ENCODE results near the gene DENND2A. TPM values are rescaled to one million over a fixed set of nuclear protein-coding genes. Genes with fewer than 3 reads are reported as not detected.
"Not testable (repeated sequence)": the region's sequence is repeated elsewhere in the genome, so short reads cannot be mapped to it uniquely, and the experiment has no call there.

The DENND2A gene
- polyA plus RNA-seq, 6 donors from 2014 or later, result 0.30 to 0.98 TPM; not detected in 4

GRCh38 chr7:140653319-140654108 lies 12.9 kb upstream of the DENND2A start:
- Mint-ChIP-seq H3K4me3 (peak overlapping the region in 1 of 8 donors; percentile 32), H3K4me1 (peaks cover 27 to 29% (median 27%) of the 10 kb centered on the region in 3 donors), H3K27ac (peak overlapping the region in 3 of 6 donors; percentile 29 to 80 (median 40)), H3K27me3 (peaks cover 0 to 10% (median 3%) of the 10 kb centered on the region in 3 donors), H3K9me3 (no peaks in the 10 kb centered on the region), H3K36me3 (no peaks in the 10 kb centered on the region)
- DNase-seq (peak; percentile 40), ATAC-seq (ENCODE audit: low read depth in 2 of 2) (peak; percentile 30 to 35)

DNA sequence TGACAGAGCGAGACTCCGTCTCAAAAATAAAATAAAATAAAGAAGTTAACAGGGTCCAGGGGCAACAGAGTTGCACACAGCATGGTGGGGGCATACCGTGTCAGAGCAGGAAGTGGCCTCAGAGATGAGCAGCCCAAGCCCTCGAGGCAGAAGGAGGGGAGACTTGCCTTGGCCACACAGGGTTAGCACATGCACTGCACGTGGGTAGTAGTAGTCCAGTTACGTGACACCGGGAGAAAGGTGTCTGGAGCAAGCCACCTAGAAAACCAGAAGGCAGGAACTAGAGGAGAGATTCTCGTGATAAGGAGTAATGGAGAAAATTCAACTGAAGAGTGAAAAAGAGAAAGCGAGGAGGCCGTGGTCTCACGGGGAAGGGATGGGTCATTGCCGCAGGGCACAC lies 9.8 kb upstream of the DENND2A start:
- H3K36me3 Mint-ChIP-seq, result no peaks in the 10 kb centered on the region
- no peaks in the 10 kb centered on the region for H3K9me3 Mint-ChIP-seq
- peaks cover 18 to 20% (median 19%) of the 10 kb centered on the region in 3 donors for H3K4me1 Mint-ChIP-seq
- peaks cover 0 to 5% (median 3%) of the 10 kb centered on the region in 3 donors for H3K27me3 Mint-ChIP-seq
- ATAC-seq (ENCODE audit: low read depth in 2 of 2) (no peak), DNase-seq (no peak)
- H3K4me3 Mint-ChIP-seq, result no peak overlapping the region
- peak overlapping the region in 1 of 6 donors; percentile 77 for H3K27ac Mint-ChIP-seq

DNA sequence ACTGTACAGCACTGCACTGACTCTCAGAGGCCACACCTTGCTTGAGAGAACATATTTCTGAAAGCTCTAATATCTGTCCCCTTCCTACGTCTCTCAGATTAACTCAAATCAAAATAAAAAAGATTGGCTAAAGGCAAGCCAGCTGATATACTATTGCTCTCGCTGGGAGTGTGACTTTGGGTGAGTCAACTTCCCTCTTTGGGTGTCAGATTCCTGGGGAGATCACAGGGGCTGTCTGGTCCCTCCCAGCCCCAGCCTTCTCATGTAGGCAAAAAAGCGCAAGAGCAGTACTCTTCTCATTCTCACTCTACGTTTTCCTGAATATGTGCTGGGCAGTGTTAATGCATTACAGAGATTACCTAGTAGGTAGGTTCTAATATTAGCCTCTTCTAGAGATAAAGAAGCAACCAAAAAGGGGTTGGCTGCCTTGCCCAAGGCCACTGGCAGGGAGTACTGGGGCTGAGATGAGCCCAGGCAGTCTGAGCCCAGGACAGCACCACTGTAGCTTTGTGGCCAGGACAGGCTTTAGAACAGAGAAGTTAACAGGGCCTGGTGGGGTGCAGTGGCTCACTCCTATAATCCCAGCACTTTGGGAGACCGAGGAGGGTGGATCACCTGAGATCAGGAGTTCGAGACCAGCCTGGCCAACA lies 9.1 kb upstream of the DENND2A start:
- no peak overlapping the region for H3K4me3 Mint-ChIP-seq
- no peak overlapping the region for H3K27ac Mint-ChIP-seq
- no peaks in the 10 kb centered on the region for H3K36me3 Mint-ChIP-seq
- ATAC-seq (ENCODE audit: low read depth in 2 of 2), result no peak
- peaks cover under 1 to 7% (median 3%) of the 10 kb centered on the region in 3 donors for H3K27me3 Mint-ChIP-seq
- H3K4me1 Mint-ChIP-seq, result peaks cover 17 to 19% (median 18%) of the 10 kb centered on the region in 3 donors
- no peak for DNase-seq
- H3K9me3 Mint-ChIP-seq, result peaks cover 0 to under 1% (median 0%) of the 10 kb centered on the region in 7 donors

DNA sequence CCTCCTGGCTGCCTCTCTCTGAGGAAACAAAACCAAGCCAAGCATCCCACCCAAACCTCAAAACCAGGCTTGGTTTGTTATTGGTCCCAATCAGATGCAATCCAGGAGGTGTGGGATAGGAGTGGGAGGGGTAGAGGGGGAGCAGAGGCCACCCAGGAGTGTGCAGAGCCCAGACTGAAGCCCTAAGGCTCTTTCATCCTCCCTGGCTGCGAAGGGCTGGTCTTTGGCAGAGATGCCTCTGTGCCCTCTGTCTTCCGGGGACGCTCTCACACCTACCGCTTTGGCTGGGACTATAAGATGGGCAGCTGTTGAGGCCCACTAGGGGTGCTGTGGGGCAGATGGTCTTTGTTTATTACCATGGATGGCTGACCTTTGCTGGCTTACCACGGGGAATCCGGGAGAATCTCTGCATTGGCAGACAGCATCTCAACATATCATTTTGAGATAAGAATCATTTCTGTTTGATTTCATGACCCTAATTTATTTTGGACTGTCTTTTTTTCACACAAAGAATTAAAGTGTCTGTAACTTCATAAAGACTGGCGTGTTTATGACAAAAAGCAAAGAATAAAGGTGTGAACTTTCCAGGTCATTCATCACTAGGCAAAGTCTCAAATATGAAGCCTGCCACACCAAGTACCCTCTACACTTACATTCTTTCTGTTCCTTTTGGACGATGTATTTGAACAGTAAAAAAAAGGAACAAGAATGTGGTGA lies 6.5 kb upstream of the DENND2A start:
- ATAC-seq (ENCODE audit: low read depth in 2 of 2) (peak; percentile 98 to 99), DNase-seq (peak; percentile 39)
- Mint-ChIP-seq H3K4me1 (peaks cover 11 to 15% (median 13%) of the 10 kb centered on the region in 3 donors), H3K27me3 (peaks cover 10 to 17% (median 15%) of the 10 kb centered on the region in 3 donors), H3K27ac (peak overlapping the region in 2 of 6 donors; percentile 62 to 74), H3K36me3 (no peaks in the 10 kb centered on the region), H3K9me3 (peaks cover 0 to 1% (median 0%) of the 10 kb centered on the region in 7 donors), H3K4me3 (no peak overlapping the region)

- H3K27ac Mint-ChIP-seq, result no peak overlapping the region
- H3K36me3 Mint-ChIP-seq, result no peaks in the 10 kb centered on the region
- H3K9me3 Mint-ChIP-seq, result peaks cover 0 to 5% (median 0%) of the 10 kb centered on the region in 7 donors
- peaks cover 18 to 27% (median 26%) of the 10 kb centered on the region in 3 donors for H3K27me3 Mint-ChIP-seq
- DNase-seq, result no peak
- no peak for ATAC-seq (ENCODE audit: low read depth in 2 of 2)
- no peak overlapping the region for H3K4me3 Mint-ChIP-seq
- H3K4me1 Mint-ChIP-seq, result peaks cover 21 to 26% (median 25%) of the 10 kb centered on the region in 3 donors
Observed at GRCh38 chr7:140645166-140645900, 4.7 kb upstream of the DENND2A start.

DNA sequence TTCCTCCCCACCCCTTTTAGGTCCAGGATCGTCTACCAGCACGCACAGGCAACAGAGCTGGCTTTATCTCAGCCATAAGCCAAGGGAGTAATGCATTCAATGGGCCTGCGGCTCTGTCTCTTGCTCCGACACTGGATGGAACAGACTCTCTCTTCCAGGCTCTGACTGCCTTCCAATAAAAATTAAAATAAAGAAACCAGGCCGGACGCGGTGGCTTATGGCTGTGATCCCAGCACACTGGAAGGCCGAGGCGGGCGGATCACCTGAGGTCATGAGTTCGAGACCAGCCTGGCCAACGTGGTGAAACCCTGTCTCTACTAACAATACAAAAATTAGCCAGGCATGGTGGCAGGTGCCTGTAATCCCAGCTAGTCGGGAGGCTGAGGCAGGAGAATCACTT lies 4.1 kb upstream of the DENND2A start:
- not testable (repeated sequence) for H3K27ac Mint-ChIP-seq; H3K9me3 Mint-ChIP-seq; DNase-seq; ATAC-seq (ENCODE audit: low read depth in 2 of 2); H3K4me3 Mint-ChIP-seq; H3K36me3 Mint-ChIP-seq
- Mint-ChIP-seq H3K27me3 (peaks cover 20 to 31% (median 31%) of the 10 kb centered on the region in 3 donors), H3K4me1 (peaks cover 25 to 31% (median 28%) of the 10 kb centered on the region in 3 donors)

DNA sequence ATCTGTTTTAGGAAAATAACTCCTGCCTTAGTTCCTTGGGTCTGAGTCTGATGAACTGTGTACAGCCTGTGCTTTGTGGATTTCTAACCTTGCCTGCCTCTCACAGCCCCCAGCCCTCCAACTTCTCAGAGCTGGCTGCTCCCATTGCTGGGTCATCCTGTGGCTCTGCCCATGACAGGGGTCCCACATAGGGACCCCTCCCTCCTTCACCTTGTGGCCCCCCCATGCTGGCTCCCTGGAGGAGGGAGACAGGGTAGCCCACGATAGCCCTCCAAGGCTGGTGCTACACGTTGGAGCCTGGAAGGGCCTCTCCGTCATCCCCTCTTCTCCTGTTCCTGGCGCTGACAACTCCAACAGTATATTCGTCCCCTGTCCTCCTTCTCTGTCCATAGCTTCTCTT lies 2.8 kb upstream of the DENND2A start:
- peaks cover 5 to 12% of the 10 kb centered on the region in 2 donors for H3K36me3 Mint-ChIP-seq
- peaks cover 34 to 41% (median 39%) of the 10 kb centered on the region in 3 donors for H3K4me1 Mint-ChIP-seq
- peak overlapping the region in 1 of 6 donors; percentile 29 for H3K27ac Mint-ChIP-seq
- peak overlapping the region in 1 of 8 donors; percentile 61 for H3K4me3 Mint-ChIP-seq
- peaks cover 0 to 8% (median 0%) of the 10 kb centered on the region in 7 donors for H3K9me3 Mint-ChIP-seq
- DNase-seq, result no peak
- H3K27me3 Mint-ChIP-seq, result peaks cover 31 to 45% (median 44%) of the 10 kb centered on the region in 3 donors
- ATAC-seq (ENCODE audit: low read depth in 2 of 2), result no peak

DNA sequence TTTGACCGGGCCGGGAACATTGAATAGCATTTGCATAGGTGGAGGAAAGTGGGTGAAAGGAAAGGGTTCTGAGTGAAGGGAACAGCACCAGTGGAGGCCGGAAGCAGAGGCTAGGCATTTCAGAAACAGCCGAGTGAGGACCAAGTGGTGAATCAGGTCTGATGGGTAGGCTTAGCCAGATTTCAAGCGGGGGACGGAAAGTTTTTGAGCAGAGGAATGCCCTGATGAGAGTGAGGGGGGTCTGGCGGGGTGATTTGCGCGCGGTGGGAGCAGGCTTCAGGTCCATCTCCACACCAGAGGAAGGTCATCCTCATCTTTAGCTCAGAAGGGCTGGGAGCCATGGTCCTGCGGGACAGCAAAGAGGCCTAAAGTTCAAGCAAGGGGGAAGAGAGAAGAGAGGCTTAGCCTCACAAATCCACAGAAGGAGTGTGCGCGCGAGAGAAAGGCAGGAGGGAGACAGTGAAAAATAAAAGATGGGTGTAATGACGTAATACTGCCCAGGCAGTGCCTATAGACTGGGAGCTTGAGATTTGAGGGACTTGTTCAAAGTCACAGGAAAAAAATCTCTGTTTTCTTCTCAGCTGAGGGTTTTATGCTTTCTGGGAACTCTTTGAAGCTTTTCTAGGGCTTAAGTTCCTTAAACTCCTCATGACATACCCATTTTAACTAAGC lies 1.0 kb upstream of the DENND2A start:
- H3K27me3 Mint-ChIP-seq, result peaks cover 46 to 61% (median 60%) of the 10 kb centered on the region in 3 donors
- H3K36me3 Mint-ChIP-seq, result peaks cover 5 to 12% of the 10 kb centered on the region in 2 donors
- DNase-seq, result no peak
- peaks cover 0 to 8% (median 0%) of the 10 kb centered on the region in 7 donors for H3K9me3 Mint-ChIP-seq
- H3K27ac Mint-ChIP-seq, result peak overlapping the region in 2 of 6 donors; percentile 6 to 60
- H3K4me3 Mint-ChIP-seq, result peak overlapping the region; percentile 44 to 90 (median 72)
- ATAC-seq (ENCODE audit: low read depth in 2 of 2), result no peak
- H3K4me1 Mint-ChIP-seq, result peaks cover 28 to 35% (median 32%) of the 10 kb centered on the region in 3 donors

DNA sequence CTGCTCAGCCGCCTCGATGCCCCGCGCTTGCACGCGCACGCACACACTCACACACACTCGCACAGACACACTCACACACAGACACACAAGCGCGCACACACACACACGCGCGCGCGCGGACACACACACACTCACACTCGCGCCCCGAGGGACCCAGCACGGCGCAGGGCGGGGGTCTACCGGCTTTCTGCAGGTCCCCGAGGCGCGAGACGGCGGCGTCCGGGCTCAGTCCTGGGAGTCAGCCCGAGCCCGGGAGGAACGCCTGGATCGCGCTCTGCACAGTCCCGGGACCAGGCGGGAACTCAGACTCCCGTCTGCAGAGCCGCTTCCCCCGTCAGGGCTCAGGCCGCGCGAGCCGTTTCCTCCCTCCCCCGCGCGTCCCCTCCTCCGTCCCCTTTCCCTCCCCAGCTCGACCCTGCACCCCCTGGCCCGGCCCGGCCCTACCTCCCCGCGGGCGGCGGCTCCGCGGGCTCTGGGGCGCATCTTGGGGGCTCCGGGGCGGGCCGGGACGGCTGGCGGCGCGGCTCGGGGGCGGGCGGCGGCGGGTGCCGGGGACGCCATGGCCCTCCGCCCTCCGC lies 464 bp downstream of the DENND2A start:
- H3K9me3 Mint-ChIP-seq, result peaks cover 0 to 8% (median 0%) of the 10 kb centered on the region in 7 donors
- no peak for DNase-seq
- peaks cover 27 to 32% (median 29%) of the 10 kb centered on the region in 3 donors for H3K4me1 Mint-ChIP-seq
- H3K4me3 Mint-ChIP-seq, result peak overlapping the region; percentile 85 to 99 (median 94)
- H3K36me3 Mint-ChIP-seq, result peaks cover 5 to 12% of the 10 kb centered on the region in 2 donors
- peak overlapping the region in 4 of 6 donors; percentile 0 to 88 (median 68) for H3K27ac Mint-ChIP-seq
- peak; percentile 35 to 51 for ATAC-seq (ENCODE audit: low read depth in 2 of 2)
- H3K27me3 Mint-ChIP-seq, result peaks cover 53 to 70% (median 69%) of the 10 kb centered on the region in 3 donors

DNA sequence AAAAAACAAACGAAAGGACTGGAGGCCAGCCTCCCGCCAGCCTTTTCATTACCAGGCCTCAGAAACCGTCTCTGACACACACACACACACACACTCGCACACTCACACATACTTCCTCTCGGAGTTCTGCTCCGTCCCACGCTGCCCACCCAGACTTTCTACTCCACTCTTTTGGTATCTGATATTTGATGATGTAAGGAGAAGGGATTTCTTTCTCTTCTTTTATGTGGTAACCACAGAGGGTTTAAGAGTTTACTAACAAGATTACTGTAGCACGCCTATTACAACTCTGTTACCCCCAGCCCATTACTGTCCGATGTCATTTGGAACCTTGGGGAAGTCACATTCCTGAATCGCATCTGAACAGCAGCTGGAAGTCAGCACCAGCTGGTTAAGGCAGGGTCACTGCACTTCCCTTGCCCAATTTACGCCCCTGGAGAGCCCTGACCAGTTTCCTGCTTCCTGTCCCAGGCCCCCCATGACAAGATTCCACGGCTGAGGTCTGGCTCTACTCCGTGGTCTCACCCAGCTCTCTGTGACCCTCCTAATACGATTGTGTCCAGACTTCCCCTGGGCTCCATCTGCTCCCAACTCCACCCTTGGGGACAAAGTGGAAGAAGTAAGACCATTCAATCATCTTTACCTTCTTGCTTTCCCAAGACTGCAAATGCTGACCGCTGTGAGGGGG lies 1.1 kb downstream of the DENND2A start:
- H3K9me3 Mint-ChIP-seq, result peaks cover 0 to 8% (median 0%) of the 10 kb centered on the region in 7 donors
- H3K27ac Mint-ChIP-seq, result peak overlapping the region in 4 of 6 donors; percentile 0 to 88 (median 68)
- H3K4me3 Mint-ChIP-seq, result peak overlapping the region; percentile 85 to 99 (median 94)
- peaks cover 53 to 67% (median 66%) of the 10 kb centered on the region in 3 donors for H3K27me3 Mint-ChIP-seq
- peaks cover 5 to 12% of the 10 kb centered on the region in 2 donors for H3K36me3 Mint-ChIP-seq
- H3K4me1 Mint-ChIP-seq, result peaks cover 27 to 32% (median 29%) of the 10 kb centered on the region in 3 donors
- DNase-seq (no peak), ATAC-seq (ENCODE audit: low read depth in 2 of 2) (peak in 1 of 2 donors; percentile 4)

- H3K36me3 Mint-ChIP-seq, result peaks cover 5 to 12% of the 10 kb centered on the region in 2 donors
- H3K4me1 Mint-ChIP-seq, result peaks cover 24 to 32% (median 29%) of the 10 kb centered on the region in 3 donors
- H3K4me3 Mint-ChIP-seq, result peak overlapping the region in 2 of 8 donors; percentile 9 to 28
- H3K27me3 Mint-ChIP-seq, result peaks cover 52 to 62% (median 60%) of the 10 kb centered on the region in 3 donors
- H3K9me3 Mint-ChIP-seq, result peaks cover 0 to 8% (median 0%) of the 10 kb centered on the region in 7 donors
- DNase-seq (no peak), ATAC-seq (ENCODE audit: low read depth in 2 of 2) (no peak)
- no peak overlapping the region for H3K27ac Mint-ChIP-seq
Observed at GRCh38 chr7:140638173-140638791, 2.3 kb downstream of the DENND2A start.
